GM18507 (cell line): ENCODE measurements around the gene ZBTB32.

Experiments
- DNase-seq: peaks from one replicate; pipeline ENCODE4 v3.0.0; 2011; ENCODE audit warnings: low read depth; ENCODE audit not compliant: insufficient read length; ENCODE audit errors: extremely low spot score
- FAIRE-seq: peaks from 2 replicates; lab custom pipeline; 2011; peaks lifted over from hg19 to GRCh38; lab: Jason Lieb, UNC

The ZBTB32 gene

DNA sequence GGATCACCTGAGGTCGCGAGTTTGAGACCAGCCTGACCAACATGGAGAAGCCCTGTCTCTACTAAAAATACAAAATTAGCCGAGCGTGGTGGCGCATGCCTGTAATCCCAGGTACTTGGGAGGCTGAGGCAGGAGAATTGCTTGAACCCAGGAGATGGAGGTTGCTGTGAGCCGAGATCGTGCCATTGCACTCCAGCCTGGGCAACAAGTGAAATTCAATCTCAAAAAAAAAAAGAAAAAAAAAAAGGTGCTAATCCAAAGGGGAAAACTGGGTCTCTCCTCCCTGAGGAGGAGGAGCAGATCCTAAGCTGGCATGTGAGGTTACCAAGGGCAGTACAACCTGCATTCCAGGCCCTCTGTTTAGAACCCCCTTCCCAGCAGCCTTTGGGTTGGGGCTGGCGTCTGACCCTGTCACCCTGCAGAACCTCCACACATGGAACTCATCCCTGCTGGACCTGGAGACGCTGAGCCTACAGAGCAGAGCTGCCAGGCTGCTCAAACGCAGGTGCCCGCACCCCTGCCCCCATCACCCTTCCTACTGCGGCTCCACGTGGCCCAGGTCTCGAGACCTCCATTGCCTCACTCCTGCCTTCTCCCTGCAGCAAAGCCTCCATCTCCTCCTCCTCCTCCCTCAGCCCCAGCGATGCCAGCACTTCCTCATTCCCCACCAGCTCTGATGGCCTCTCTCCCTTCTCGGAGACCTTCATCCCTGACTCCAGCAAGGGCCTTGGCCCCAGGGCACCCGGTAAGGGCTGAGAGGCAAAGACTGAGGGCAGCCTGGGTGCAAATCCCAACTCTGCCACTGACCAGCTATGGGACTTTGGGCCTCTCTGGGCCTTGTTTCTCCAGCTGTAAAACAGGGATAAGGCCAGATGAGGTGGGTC, 60.3 kb downstream of the ZBTB32 start:
- DNase-seq (no peak), FAIRE-seq (no peak)
